WI38 (cell line): ENCODE measurements around the gene LCT.

Source experiments
- H3K4me3 ChIP-seq: 2 replicates; pipeline ENCODE4 v1.5.1; 2011; ENCODE audit warnings: low read depth, mild to moderate bottlenecking, control low read depth, low read length
- CTCF ChIP-seq: IDR thresholded peaks from 2 replicates; pipeline ENCODE4 v1.5.1; 2012; ENCODE audit warnings: low read depth, mild to moderate bottlenecking, control low read depth, low read length

The LCT gene

GRCh38 chr2:135836596-135837270, at the start of gene LCT:
TSS of gene LCT (minus strand) at chr2:135837184. CDS start at chr2:135837169, 15 bp downstream.
- no peak for TF ChIP-seq CTCF
- H3K4me3 ChIP-seq = no peak within 1 kb of the TSS

DNA sequence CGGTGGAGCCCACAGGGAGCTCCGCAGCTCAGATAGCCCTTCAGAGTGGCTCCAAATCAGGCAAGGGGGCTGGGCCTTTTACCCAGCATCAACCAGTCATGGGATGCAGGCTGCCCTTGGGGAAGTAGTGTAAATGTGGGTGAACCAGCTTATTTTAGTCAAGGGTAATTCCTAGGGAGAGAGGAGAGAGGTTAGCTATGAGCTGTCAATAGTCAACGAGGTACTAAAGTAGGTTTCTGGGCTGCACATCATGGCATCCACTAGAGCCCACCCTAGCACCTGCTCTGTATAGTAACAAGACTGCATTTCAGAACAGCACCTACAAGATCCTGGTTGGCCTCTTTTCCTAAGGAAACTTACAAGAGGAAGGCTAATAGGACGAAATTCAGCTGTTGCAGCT, 48.7 kb upstream of the LCT start:
- no peak for TF ChIP-seq CTCF
- no peak overlapping the region for H3K4me3 ChIP-seq

DNA sequence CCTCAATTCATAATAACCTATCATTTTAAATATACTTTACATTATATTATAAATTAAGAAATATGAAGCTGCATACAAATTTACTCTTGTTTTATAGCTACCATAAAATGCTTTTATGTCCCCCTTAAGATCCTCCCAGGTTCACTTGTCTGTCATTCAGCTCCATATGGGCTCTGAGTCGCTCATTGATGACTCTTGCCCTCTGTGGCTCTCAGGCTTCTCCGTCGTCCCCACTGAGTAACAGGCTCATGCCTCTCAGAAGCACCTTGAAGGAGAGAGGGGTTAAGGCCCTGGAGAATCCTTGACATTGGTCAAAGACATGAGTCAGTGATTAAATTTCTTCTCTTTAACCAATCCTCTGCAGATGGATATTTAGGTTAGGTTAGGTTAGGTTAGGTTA, 45.4 kb upstream of the LCT start:
- no peak for TF ChIP-seq CTCF
- no peak overlapping the region for H3K4me3 ChIP-seq

DNA sequence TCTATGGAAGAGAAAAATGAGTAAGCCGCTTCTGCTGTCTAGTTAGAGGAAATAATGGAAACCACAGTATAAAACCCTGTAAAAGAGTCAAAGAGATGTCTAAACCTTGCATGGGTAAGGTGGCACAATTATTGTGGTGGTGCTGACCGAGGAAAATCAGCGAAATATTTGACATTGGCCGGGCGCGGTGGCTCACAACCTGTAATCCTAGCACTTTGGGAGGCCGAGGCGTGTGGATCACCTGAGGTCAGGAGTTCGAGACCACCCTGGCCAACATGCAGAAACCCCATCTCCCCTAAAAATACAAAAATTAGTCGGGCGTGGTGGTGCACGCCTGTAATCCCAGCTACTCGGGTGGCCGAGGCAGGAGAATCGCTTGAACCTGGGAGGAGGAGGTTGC, 39.8 kb upstream of the LCT start:
- H3K4me3 ChIP-seq = peak overlapping the region; percentile 80

GRCh38 chr2:135876066-135876711, 39.2 kb upstream of the LCT start, which contains the start of gene MCM6:
TSS of gene MCM6 (minus strand) at chr2:135876443. CDS start at chr2:135876365, 78 bp downstream.
- no peak for TF ChIP-seq CTCF

DNA sequence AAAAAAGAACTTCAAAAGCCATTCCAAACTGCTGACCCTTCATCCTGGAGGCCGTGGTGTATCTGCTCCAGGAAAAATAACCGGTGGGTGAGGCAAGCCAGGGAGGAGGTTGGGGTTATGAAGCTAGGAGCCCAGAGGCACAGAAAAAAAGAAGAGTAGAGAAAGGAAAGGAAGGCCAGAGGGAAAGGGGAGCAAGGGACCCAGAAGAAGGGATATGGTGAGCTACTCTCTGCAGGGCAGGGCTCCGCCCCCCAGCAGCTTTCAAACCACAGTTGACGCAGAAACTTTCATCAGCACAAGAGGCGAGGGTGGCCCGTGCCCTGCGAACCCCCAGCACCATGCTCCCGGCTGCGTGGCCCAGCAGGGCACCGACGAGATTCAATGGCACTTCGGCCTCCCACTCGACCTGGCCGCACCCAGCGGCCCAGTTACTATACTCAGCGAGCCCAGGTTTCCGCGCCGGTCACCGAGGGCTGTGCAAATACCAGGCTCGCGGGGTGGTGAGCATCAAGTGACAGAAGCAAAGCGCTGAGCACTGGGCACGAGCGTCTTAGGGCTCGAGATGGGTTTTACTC, 38.6 kb upstream of the LCT start:
- TF ChIP-seq CTCF = no peak
- peak overlapping the region; percentile 80 for H3K4me3 ChIP-seq

More at GRCh38 chr2:135876066-135876711, 39.2 kb upstream of the LCT start, which contains the start of gene MCM6:
- H3K4me3 ChIP-seq = peak within 1 kb of the TSS; percentile 80

DNA sequence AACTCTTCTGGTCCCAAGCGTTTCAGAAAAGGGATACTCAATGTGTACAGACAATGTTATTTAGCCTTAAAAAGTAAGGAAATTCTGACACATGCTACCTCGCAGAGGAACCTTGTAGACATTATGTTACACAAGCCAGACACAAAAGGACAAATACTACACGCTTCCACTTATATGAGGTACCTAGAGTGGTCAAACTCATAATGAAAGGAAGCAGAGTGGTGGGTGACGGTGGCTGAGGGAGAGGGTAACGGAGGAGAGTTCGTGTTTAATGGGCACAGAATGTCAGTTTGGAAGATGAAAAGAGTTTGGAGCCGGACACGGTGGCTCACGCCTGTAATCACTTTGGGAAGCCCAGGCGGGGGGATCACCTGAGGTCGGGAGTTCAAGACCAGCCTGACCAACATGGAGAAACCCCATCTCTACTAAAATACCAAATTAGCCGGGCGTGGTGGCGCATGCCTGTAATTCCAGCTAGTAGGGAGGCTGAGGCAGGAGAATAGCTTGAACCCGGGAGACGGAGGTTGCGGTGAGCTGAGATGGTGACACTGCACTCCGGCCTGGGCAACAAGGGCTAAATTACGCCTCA, 37.9 kb upstream of the LCT start:
- TF ChIP-seq CTCF = no peak
- H3K4me3 ChIP-seq = peak overlapping the region; percentile 80
